Loucy (cell line): ENCODE data around the gene THEMIS.
A peak's percentile ranks its signal among the peaks of the same experiment; 100 is the strongest.
"Not testable (repeated sequence)": the region's sequence is repeated elsewhere in the genome, so short reads cannot be mapped to it uniquely, and the experiment has no call there.

ENCODE experiments used
- H2AFZ ChIP-seq: fragments of 200-600 bp; sonication (generic); 2 replicates; pipeline ENCODE4 v1.6.0; 2016; ENCODE audit warnings: antibody characterized with exemption, mild to moderate bottlenecking, low read length, moderate library complexity
- H3F3A ChIP-seq: fragments of 200-600 bp; 2 replicates; pipeline ENCODE4 v1.6.0; 2016; ENCODE audit warnings: antibody characterized with exemption, low read depth, mild to moderate bottlenecking
- H3K27me3 ChIP-seq: fragments of 200-600 bp; sonication (generic); 2 replicates; pipeline ENCODE4 v1.6.1; 2014; ENCODE audit warnings: low read length, mild to moderate bottlenecking; ENCODE audit not compliant: insufficient read depth, poor library complexity, severe bottlenecking
- H3K36me3 ChIP-seq: fragments of 200-600 bp; sonication (generic); 2 replicates; pipeline ENCODE4 v1.6.1; 2016; ENCODE audit warnings: low read length; ENCODE audit not compliant: insufficient read depth
- H3K4me1 ChIP-seq: fragments of 200-600 bp; sonication (generic); 2 replicates; pipeline ENCODE4 v1.5.1; 2014; ENCODE audit warnings: low read length, mild to moderate bottlenecking; ENCODE audit not compliant: insufficient read depth, poor library complexity, severe bottlenecking
- H3K4me2 ChIP-seq: fragments of 200-600 bp; sonication (generic); 2 replicates; pipeline ENCODE4 v1.6.0; 2014; ENCODE audit warnings: antibody characterized with exemption, low read length, low read depth, mild to moderate bottlenecking; ENCODE audit not compliant: poor library complexity, severe bottlenecking
- H3K4me3 ChIP-seq: fragments of 200-600 bp; sonication (generic); 2 replicates; pipeline ENCODE4 v1.5.1; 2014; ENCODE audit warnings: low read length, mild to moderate bottlenecking, mixed read lengths; ENCODE audit not compliant: poor library complexity, severe bottlenecking
- H3K79me2 ChIP-seq: fragments of 200-600 bp; sonication (generic); 2 replicates; pipeline ENCODE4 v1.6.1; 2014; ENCODE audit warnings: low read length; ENCODE audit not compliant: insufficient read depth
- H3K9ac ChIP-seq: fragments of 200-600 bp; sonication (generic); 2 replicates; pipeline ENCODE4 v1.6.0; 2014; ENCODE audit warnings: mild to moderate bottlenecking, low read depth, low read length, moderate library complexity; ENCODE audit not compliant: poor library complexity, severe bottlenecking
- H3K9me2 ChIP-seq: fragments of 200-600 bp; sonication (generic); replicated peaks from 2 replicates; pipeline ENCODE4 v1.6.1; 2016; ENCODE audit warnings: low read depth, low read length, mixed read lengths
- H3K9me3 ChIP-seq: fragments of 200-600 bp; sonication (generic); 2 replicates; pipeline ENCODE4 v1.6.1; 2014; ENCODE audit warnings: mild to moderate bottlenecking, antibody characterized with exemption, low read length, low read depth; ENCODE audit not compliant: insufficient read depth
- H4K20me1 ChIP-seq: fragments of 200-600 bp; sonication (generic); 2 replicates; pipeline ENCODE4 v1.6.0; 2014; ENCODE audit warnings: antibody characterized with exemption, low read length, mild to moderate bottlenecking; ENCODE audit not compliant: insufficient read depth, poor library complexity, severe bottlenecking
- CTCF ChIP-seq: fragments of 200-600 bp; sonication (generic); conservative IDR thresholded peaks from 2 replicates; pipeline ENCODE4 v1.5.1; 2014; ENCODE audit warnings: mild to moderate bottlenecking, antibody characterized with exemption, low read length
- EZH2phosphoT487 ChIP-seq: fragments of 200-600 bp; IDR thresholded peaks from 2 replicates; pipeline ENCODE4 v1.6.1; 2018; ENCODE audit warnings: antibody characterized with exemption, mild to moderate bottlenecking, moderate library complexity, borderline replicate concordance

THEMIS gene

GRCh38 chr6:127932708-127933107 is 31.9 kb upstream of the THEMIS start:
- H3F3A ChIP-seq, result no peaks in the 10 kb centered on the region
- H3K4me2 ChIP-seq, result no peak overlapping the region
- no peak overlapping the region for H2AFZ ChIP-seq

DNA sequence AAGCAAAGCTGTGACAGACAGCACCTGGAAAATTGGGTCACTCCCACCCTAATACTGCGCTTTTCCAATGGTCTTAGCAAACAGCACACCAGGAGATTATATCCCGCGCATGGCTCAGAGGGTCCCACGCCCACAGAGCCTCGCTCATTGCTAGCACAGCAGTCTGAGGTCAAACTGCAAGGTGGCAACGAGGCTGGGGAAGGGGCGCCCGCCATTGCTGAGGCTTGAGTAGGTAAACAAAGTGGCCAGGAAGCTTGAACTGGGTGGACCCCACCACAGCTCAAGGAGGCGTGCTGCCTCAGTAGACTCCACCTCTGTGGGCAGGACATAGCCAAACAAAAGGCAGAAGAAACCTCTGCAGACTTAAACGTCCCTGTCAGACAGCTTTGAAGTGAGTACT is 25.6 kb upstream of the THEMIS start:
- peaks cover 37% of the 10 kb centered on the region for H3K4me1 ChIP-seq
- H4K20me1 ChIP-seq, H3K4me3 ChIP-seq: not testable (repeated sequence)

More at GRCh38 chr6:127932708-127933107, 31.9 kb upstream of the THEMIS start:
- H3K27me3 ChIP-seq, result no peaks in the 10 kb centered on the region
- TF ChIP-seq CTCF (no peak), EZH2phosphoT487 (no peak)
- H3K9me3 ChIP-seq, result peaks cover 12% of the 10 kb centered on the region
- no peaks in the 10 kb centered on the region for H3K9me2 ChIP-seq
- no peak overlapping the region for H3K9ac ChIP-seq
- H3K79me2 ChIP-seq, result no peaks in the 10 kb centered on the region
- no peaks in the 10 kb centered on the region for H3K36me3 ChIP-seq
- no peaks in the 10 kb centered on the region for H4K20me1 ChIP-seq
- H3K4me3 ChIP-seq, result no peak overlapping the region
- no peaks in the 10 kb centered on the region for H3K4me1 ChIP-seq

GRCh38 chr6:127924440-127924839 is 23.6 kb upstream of the THEMIS start:
- H3K36me3 ChIP-seq, result no peaks in the 10 kb centered on the region
- peaks cover 48% of the 10 kb centered on the region for H3K4me1 ChIP-seq
- TF ChIP-seq EZH2phosphoT487, result no peak
- TF ChIP-seq CTCF, result no peak
- H2AFZ ChIP-seq, result no peak overlapping the region
- H3K9me3 ChIP-seq, result peaks cover 7% of the 10 kb centered on the region; the same call in 1 of the 2 replicates
- no peaks in the 10 kb centered on the region for H3K27me3 ChIP-seq
- H3K9ac ChIP-seq, result no peak overlapping the region
- peak overlapping the region; percentile 62 for H3K4me2 ChIP-seq
- 0 out of 2 replicates have a peak, but pooled peaks cover 4% of the 10 kb centered on the region for H3F3A ChIP-seq
- no peaks in the 10 kb centered on the region for H3K79me2 ChIP-seq
- no peaks in the 10 kb centered on the region for H4K20me1 ChIP-seq
- no peak overlapping the region for H3K4me3 ChIP-seq
- H3K9me2 ChIP-seq, result no peaks in the 10 kb centered on the region

More for the DNA sequence above, 25.6 kb upstream of the THEMIS start:
- H3K27me3 ChIP-seq, H3K36me3 ChIP-seq, H3F3A ChIP-seq, H2AFZ ChIP-seq, H3K9ac ChIP-seq, H3K4me2 ChIP-seq, H3K9me2 ChIP-seq, H3K79me2 ChIP-seq, H3K9me3 ChIP-seq: not testable (repeated sequence)

GRCh38 chr6:127924031-127924430 is 23.2 kb upstream of the THEMIS start:
- TF ChIP-seq EZH2phosphoT487 (no peak), CTCF (no peak)
- H3K4me1 ChIP-seq, result peaks cover 52% of the 10 kb centered on the region
- H3K27me3 ChIP-seq, result no peaks in the 10 kb centered on the region

More at GRCh38 chr6:127924031-127924430, 23.2 kb upstream of the THEMIS start:
- no peaks in the 10 kb centered on the region for H3K36me3 ChIP-seq
- no peaks in the 10 kb centered on the region for H3K9me2 ChIP-seq
- H3K79me2 ChIP-seq, result no peaks in the 10 kb centered on the region
- peaks cover 4% of the 10 kb centered on the region; the same call in 1 of the 2 replicates for H3F3A ChIP-seq
- no peak overlapping the region for H3K9ac ChIP-seq
- H3K4me3 ChIP-seq, result no peak overlapping the region
- no peak overlapping the region for H2AFZ ChIP-seq
- no peaks in the 10 kb centered on the region for H4K20me1 ChIP-seq
- peak overlapping the region; percentile 62 for H3K4me2 ChIP-seq
- peaks cover 7% of the 10 kb centered on the region; the same call in 1 of the 2 replicates for H3K9me3 ChIP-seq
